ENCODE data around the gene MARCHF4. TPM values are rescaled to one million over a fixed set of nuclear protein-coding genes. Genes with fewer than 3 reads are reported as not detected.

MARCHF4 gene
- polyA plus RNA-seq, 1 donor (not counting 4 experiments of a cell fraction or from before 2014, with no cell fraction given): 5.3 TPM

DNA sequence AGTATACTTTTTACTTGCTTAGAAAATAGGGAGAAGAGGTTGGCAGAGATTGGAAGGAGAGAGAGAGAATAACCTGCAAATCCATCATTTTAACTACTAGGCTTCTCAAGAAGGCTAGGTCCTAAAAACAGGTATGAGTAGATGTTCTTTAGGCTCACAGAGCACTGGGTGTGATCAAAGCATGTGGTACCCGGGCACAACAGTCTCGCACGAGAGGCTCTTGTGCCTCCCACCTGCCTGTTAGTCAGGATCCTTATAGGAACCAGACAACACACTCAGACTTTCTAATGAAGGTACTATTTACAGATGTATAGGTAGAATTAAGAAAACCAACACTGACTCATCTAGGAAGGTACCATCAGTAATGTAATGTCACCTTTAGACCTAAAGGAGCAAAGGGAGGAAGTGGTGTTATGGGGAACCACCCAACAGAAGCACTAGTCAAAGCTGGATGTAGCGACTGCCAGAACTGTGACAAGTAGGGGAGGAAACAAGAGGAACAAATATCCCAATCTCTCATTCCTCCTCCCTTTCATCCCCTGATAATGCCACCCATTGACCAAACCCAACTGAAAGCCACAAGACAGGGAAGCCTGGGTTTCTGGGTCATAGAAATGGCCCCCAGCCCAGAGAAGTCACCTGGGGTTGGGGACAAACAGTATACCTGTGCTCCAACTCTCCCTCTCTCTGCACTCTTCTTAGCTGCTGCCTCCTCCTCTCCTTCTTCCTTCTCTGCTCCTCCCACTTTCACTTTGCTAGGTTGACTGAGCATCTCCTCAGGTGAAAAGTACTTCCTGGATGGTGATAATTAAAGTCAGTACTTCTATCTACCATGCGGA is 16.0 kb upstream of the MARCHF4 start:
- H2AFZ ChIP-seq (ENCODE audit: control insufficient read depth, low read length): no peak overlapping the region

GRCh38 chr2:216387262-216387661 is 15.0 kb upstream of the MARCHF4 start:
- Histone ChIP-seq H3K4me1 (ENCODE audit: control insufficient read depth, extremely low read depth, insufficient read depth, low read length) (no peaks in the 10 kb centered on the region), H3K36me3 (ENCODE audit: control insufficient read depth in 2 of 2, extremely low read depth in 1 of 2, insufficient read depth in 2 of 2, low read length in 2 of 2) (no peaks in the 10 kb centered on the region), H3K9ac (ENCODE audit: control insufficient read depth, extremely low read depth, insufficient read depth, low read length) (no peak overlapping the region), H3K4me3 (ENCODE audit: control insufficient read depth in 2 of 3, extremely low read depth in 1 of 3, insufficient read depth in 2 of 3, low read depth in 1 of 3, low read length in 3 of 3) (no peak overlapping the region), H4K20me1 (ENCODE audit: control insufficient read depth, extremely low read depth, insufficient read depth, low read length) (no peaks in the 10 kb centered on the region), H3K79me2 (ENCODE audit: control insufficient read depth, insufficient read depth, low read length) (no peaks in the 10 kb centered on the region), H2AFZ (ENCODE audit: control insufficient read depth, low read length) (no peak overlapping the region), H3K9me1 (ENCODE audit: control insufficient read depth, extremely low read depth, insufficient read depth, low read length) (no peaks in the 10 kb centered on the region), H3K4me2 (ENCODE audit: control insufficient read depth, extremely low read depth, insufficient read depth, low read depth, low read length) (no peak overlapping the region), H3K27me3 (ENCODE audit: control insufficient read depth, extremely low read depth, insufficient read depth, low read length) (no peaks in the 10 kb centered on the region), H3K9me3 (ENCODE audit: control insufficient read depth, low read depth, low read length) (no peaks in the 10 kb centered on the region), H3K27ac (ENCODE audit: control insufficient read depth, insufficient read depth, low read length) (no peak overlapping the region)
- no peak for FAIRE-seq
- no peak for TF ChIP-seq EZH2 (IDR thresholded peaks at IDR 0.05; ENCODE audit: low read length)
- no peak for TF ChIP-seq CTCF (optimal IDR thresholded peaks at IDR 0.05 in 1 of 3, IDR thresholded peaks at IDR 0.05 in 1 of 3, conservative IDR thresholded peaks at IDR 0.05 in 1 of 3; ENCODE audit: extremely low read depth in 1 of 3, insufficient read depth in 2 of 3, low read length in 3 of 3)
- DNase-seq (ENCODE audit: low read depth, low spot score): no peak
- dilution Hi-C loops (cut with MboI; ENCODE audit: extremely low pct_ligation_motif_present, low sequenced_read_pairs): no loop called here

More for the DNA sequence above, 16.0 kb upstream of the MARCHF4 start:
- no peaks in the 10 kb centered on the region for H3K79me2 ChIP-seq (ENCODE audit: control insufficient read depth, insufficient read depth, low read length)
- H3K4me3 ChIP-seq (ENCODE audit: control insufficient read depth in 2 of 3, extremely low read depth in 1 of 3, insufficient read depth in 2 of 3, low read depth in 1 of 3, low read length in 3 of 3): no peak overlapping the region
- DNase-seq (ENCODE audit: low read depth, low spot score) (no peak), FAIRE-seq (no peak)
- no peak overlapping the region for H3K9ac ChIP-seq (ENCODE audit: control insufficient read depth, extremely low read depth, insufficient read depth, low read length)
- H3K9me1 ChIP-seq (ENCODE audit: control insufficient read depth, extremely low read depth, insufficient read depth, low read length): no peaks in the 10 kb centered on the region
- H4K20me1 ChIP-seq (ENCODE audit: control insufficient read depth, extremely low read depth, insufficient read depth, low read length): no peaks in the 10 kb centered on the region
- H3K27ac ChIP-seq (ENCODE audit: control insufficient read depth, insufficient read depth, low read length): no peak overlapping the region
- TF ChIP-seq EZH2 (IDR thresholded peaks at IDR 0.05; ENCODE audit: low read length): no peak
- TF ChIP-seq CTCF (optimal IDR thresholded peaks at IDR 0.05 in 1 of 3, IDR thresholded peaks at IDR 0.05 in 1 of 3, conservative IDR thresholded peaks at IDR 0.05 in 1 of 3; ENCODE audit: extremely low read depth in 1 of 3, insufficient read depth in 2 of 3, low read length in 3 of 3): no peak
- H3K9me3 ChIP-seq (ENCODE audit: control insufficient read depth, low read depth, low read length): no peaks in the 10 kb centered on the region
- H3K27me3 ChIP-seq (ENCODE audit: control insufficient read depth, extremely low read depth, insufficient read depth, low read length): no peaks in the 10 kb centered on the region
- H3K4me2 ChIP-seq (ENCODE audit: control insufficient read depth, extremely low read depth, insufficient read depth, low read depth, low read length): no peak overlapping the region
- no peaks in the 10 kb centered on the region for H3K36me3 ChIP-seq (ENCODE audit: control insufficient read depth in 2 of 2, extremely low read depth in 1 of 2, insufficient read depth in 2 of 2, low read length in 2 of 2)
- dilution Hi-C loops (cut with MboI; ENCODE audit: extremely low pct_ligation_motif_present, low sequenced_read_pairs): no loop called here
- H3K4me1 ChIP-seq (ENCODE audit: control insufficient read depth, extremely low read depth, insufficient read depth, low read length): no peaks in the 10 kb centered on the region
